DND-41 (cell line): ENCODE results near the gene FUT7.

Experiments
- CTCF ChIP-seq: IDR thresholded peaks from 2 replicates; pipeline ENCODE4 v1.5.1; 2012; ENCODE audit warnings: borderline replicate concordance, low read length, moderate library complexity, mild to moderate bottlenecking; ENCODE audit not compliant: poor library complexity, severe bottlenecking; ENCODE audit errors: extremely low read depth
- EZH2 ChIP-seq: IDR thresholded peaks from 3 replicates; pipeline ENCODE4 v1.6.1; 2012; ENCODE audit warnings: borderline replicate concordance, low read depth, mild to moderate bottlenecking, moderate library complexity, low read length, inconsistent platforms; ENCODE audit not compliant: severe bottlenecking

DNA sequence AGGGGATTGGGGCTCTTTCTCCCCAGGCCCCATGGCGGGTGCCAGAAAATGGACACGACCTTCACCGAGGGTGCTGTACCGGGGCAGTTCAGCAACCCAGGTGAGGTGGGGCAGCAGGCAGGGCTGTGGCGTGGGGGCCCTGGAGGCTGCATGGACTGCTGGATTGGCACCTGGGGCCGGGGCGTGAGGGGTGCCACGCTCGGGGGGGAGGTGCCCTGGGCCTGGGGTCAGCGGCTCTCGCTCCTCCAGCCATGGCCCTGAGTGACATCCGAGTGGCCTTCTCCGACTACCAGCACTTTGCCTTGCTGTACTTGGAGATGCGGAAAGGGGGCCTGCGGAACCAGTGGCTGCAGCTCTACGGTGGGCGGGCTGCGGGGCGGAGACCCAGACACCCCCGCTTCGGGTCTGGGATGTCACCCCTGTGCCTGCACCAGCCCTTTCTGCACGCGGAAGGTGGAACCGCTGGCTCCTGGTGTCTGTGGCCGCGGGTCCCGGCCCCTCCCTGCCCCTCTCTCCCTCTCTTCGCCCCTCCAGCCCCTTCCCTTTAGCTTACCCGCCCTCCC is 47.3 kb downstream of the FUT7 start:
- TF ChIP-seq CTCF (no peak), EZH2 (no peak)
